ENCODE results near the gene CMTR2.

The CMTR2 gene

GRCh38 chr16:71276589-71277334 is 12.4 kb downstream of the CMTR2 start:
- DNase-seq (ENCODE audit: low read depth in 2 of 2), result no peak

- no peak for DNase-seq (ENCODE audit: low read depth in 2 of 2)
Observed at GRCh38 chr16:71273384-71273783, 15.8 kb downstream of the CMTR2 start.

- DNase-seq (ENCODE audit: low read depth in 2 of 2), result no peak
Observed at GRCh38 chr16:71264299-71264698, 24.9 kb downstream of the CMTR2 start.

GRCh38 chr16:71263582-71263981 is 25.6 kb downstream of the CMTR2 start:
- DNase-seq (ENCODE audit: low read depth in 2 of 2), result no peak

GRCh38 chr16:71262391-71262790 is 26.8 kb downstream of the CMTR2 start:
- DNase-seq (ENCODE audit: low read depth in 2 of 2), result no peak

GRCh38 chr16:71260995-71261394 is 28.2 kb downstream of the CMTR2 start:
- no peak for DNase-seq (ENCODE audit: low read depth in 2 of 2)

- no peak for DNase-seq (ENCODE audit: low read depth in 2 of 2)
Observed at GRCh38 chr16:71259086-71259485, 30.1 kb downstream of the CMTR2 start.

- DNase-seq (ENCODE audit: low read depth in 2 of 2), result no peak
Observed at GRCh38 chr16:71258372-71258771, 30.8 kb downstream of the CMTR2 start.

- no peak for DNase-seq (ENCODE audit: low read depth in 2 of 2)
Observed at GRCh38 chr16:71257768-71258167, 31.4 kb downstream of the CMTR2 start.

- DNase-seq (ENCODE audit: low read depth in 2 of 2), result no peak
Observed at GRCh38 chr16:71255721-71256120, 33.5 kb downstream of the CMTR2 start.

- DNase-seq (ENCODE audit: low read depth in 2 of 2), result no peak
Observed at GRCh38 chr16:71254832-71255525, 34.2 kb downstream of the CMTR2 start.

GRCh38 chr16:71250461-71251235 is 38.6 kb downstream of the CMTR2 start:
- DNase-seq (ENCODE audit: low read depth in 2 of 2), result no peak

- DNase-seq (ENCODE audit: low read depth in 2 of 2), result no peak
Observed at GRCh38 chr16:71249399-71249798, 39.8 kb downstream of the CMTR2 start.

- DNase-seq (ENCODE audit: low read depth in 2 of 2), result no peak
Observed at GRCh38 chr16:71247478-71247877, 41.7 kb downstream of the CMTR2 start.

- DNase-seq (ENCODE audit: low read depth in 2 of 2), result no peak
Observed at GRCh38 chr16:71246309-71246708, 42.9 kb downstream of the CMTR2 start.

- no peak for DNase-seq (ENCODE audit: low read depth in 2 of 2)
Observed at GRCh38 chr16:71244521-71244920, 44.7 kb downstream of the CMTR2 start.

- DNase-seq (ENCODE audit: low read depth in 2 of 2), result no peak
Observed at GRCh38 chr16:71242601-71243000, 46.6 kb downstream of the CMTR2 start.

- DNase-seq (ENCODE audit: low read depth in 2 of 2), result no peak
Observed at GRCh38 chr16:71242036-71242435, 47.2 kb downstream of the CMTR2 start.

All from stimulated activated CD8-positive, alpha-beta memory T cell treated with anti-CD3 and anti-CD28 coated beads, Interleukin-2, amount 100 ng/mL, for 1 hour (primary cell).